AG04449 (cell line): ENCODE measurements around the gene FILIP1L.

ENCODE experiments used
- CTCF ChIA-PET: fragments of 350-600 bp; formaldehyde crosslinking; extraction: SDS; loops from one replicate; lab custom pipeline; 2021; ENCODE audit warnings: antibody characterized with exemption; lab: Yijun Ruan, JAX
- POLR2A ChIA-PET: fragments of 400-600, 350-600 bp; formaldehyde crosslinking; extraction: SDS; loops from one replicate; lab custom pipeline; 2020; ENCODE audit warnings: antibody characterized with exemption, inconsistent platforms; lab: Yijun Ruan, JAX
- DNase-seq: peaks from one replicate; pipeline ENCODE4 v3.0.0-alpha.2; 2010; ENCODE audit warnings: low read depth, low spot score
- H3K4me3 ChIP-seq: 2 replicates; pipeline ENCODE4 v1.5.1; 2011; ENCODE audit warnings: low read depth, mild to moderate bottlenecking, control low read depth, low read length
- CTCF ChIP-seq: IDR thresholded peaks from one replicate; pipeline ENCODE4 v1.5.1; 2011; ENCODE audit warnings: mild to moderate bottlenecking, moderate library complexity, low read length, control low read depth, inconsistent platforms; ENCODE audit not compliant: insufficient read depth; ENCODE audit errors: missing control alignments

Gene FILIP1L

GRCh38 chr3:100076731-100077529 lies 37.4 kb downstream of the FILIP1L start:
- no peak for DNase-seq
- TF ChIP-seq CTCF, result no peak
- no peak overlapping the region for H3K4me3 ChIP-seq
- ChIA-PET CTCF (interaction anchor here (0.6 to 1.3 kb wide), 3 partner anchors 8 to 154 kb away, joined by 3 to 7 read pairs (median 4); no protein-coding TSS in a partner anchor), POLR2A (no interaction called here)

GRCh38 chr3:100075851-100076730 lies 38.2 kb downstream of the FILIP1L start:
- POLR2A ChIA-PET, result interaction anchor here (0.7 kb wide), 1 partner anchor 274 kb away, joined by 3 read pairs; no protein-coding TSS in a partner anchor
- no peak for TF ChIP-seq CTCF
- DNase-seq, result no peak
- CTCF ChIA-PET, result interaction anchor here (0.9 to 1.6 kb wide), 4 partner anchors 7 to 14 kb away, joined by 4 to 11 read pairs (median 6); no protein-coding TSS in a partner anchor
- H3K4me3 ChIP-seq, result no peak overlapping the region

GRCh38 chr3:100075196-100075595 lies 39.1 kb downstream of the FILIP1L start:
- no peak overlapping the region for H3K4me3 ChIP-seq
- POLR2A ChIA-PET, result interaction anchor here (0.7 kb wide), 1 partner anchor 275 kb away, joined by 3 read pairs; no protein-coding TSS in a partner anchor
- DNase-seq, result no peak
- CTCF ChIA-PET, result interaction anchor here (1.0 to 3.5 kb wide), 6 partner anchors 9 to 232 kb away, joined by 3 to 21 read pairs (median 9); no protein-coding TSS in a partner anchor
- TF ChIP-seq CTCF, result no peak

- H3K4me3 ChIP-seq, result no peak overlapping the region
- DNase-seq, result peak; percentile 82
- ChIA-PET POLR2A (interaction anchor here (0.6 to 1.0 kb wide), 3 partner anchors 10 to 1080 kb away, joined by 3 to 4 read pairs (median 3); no protein-coding TSS in a partner anchor), CTCF (interaction anchor here (0.8 to 3.5 kb wide), 7 partner anchors 10 to 210 kb away, joined by 3 to 21 read pairs (median 4); no protein-coding TSS in a partner anchor)
- no peak for TF ChIP-seq CTCF
Observed at GRCh38 chr3:100073714-100074307, 40.5 kb downstream of the FILIP1L start.

GRCh38 chr3:100073049-100073713 lies 41.1 kb downstream of the FILIP1L start:
- CTCF ChIA-PET, result interaction anchor here (0.9 to 3.5 kb wide), 5 partner anchors 9 to 184 kb away, joined by 3 to 21 read pairs (median 7); no protein-coding TSS in a partner anchor
- POLR2A ChIA-PET, result interaction anchor here (1.0 kb wide), 1 partner anchor 181 kb away, joined by 4 read pairs; no protein-coding TSS in a partner anchor
- DNase-seq, result no peak
- no peak for TF ChIP-seq CTCF
- H3K4me3 ChIP-seq, result no peak overlapping the region
